Trophoblast cell (in vitro differentiated cells and primary cell): ENCODE results near the gene SYT1.
A peak's percentile ranks its signal among the peaks of the same experiment; 100 is the strongest.

ENCODE experiments used
- DNase-seq, 2 donors: peaks; one replicate each; pipeline ENCODE4 v3.0.0-alpha.2; 2016
- H2AFZ ChIP-seq: 2 replicates; pipeline ENCODE4 v1.6.1; 2013; ENCODE audit warnings: low read length, moderate library complexity, mild to moderate bottlenecking; ENCODE audit not compliant: insufficient read depth, poor library complexity
- H2AK5ac ChIP-seq: 2 replicates; pipeline ENCODE4 v1.6.1; 2013; ENCODE audit warnings: mild to moderate bottlenecking, low read length
- H2BK120ac ChIP-seq: 2 replicates; pipeline ENCODE4 v1.6.1; 2013; ENCODE audit warnings: low read length, mild to moderate bottlenecking, moderate library complexity; ENCODE audit not compliant: insufficient read depth, poor library complexity
- H2BK12ac ChIP-seq: 2 replicates; pipeline ENCODE4 v1.6.1; 2013; ENCODE audit warnings: mild to moderate bottlenecking, low read length, moderate library complexity
- H2BK5ac ChIP-seq: 2 replicates; pipeline ENCODE4 v1.6.1; 2013; ENCODE audit warnings: low read length, low read depth, moderate library complexity, mild to moderate bottlenecking; ENCODE audit not compliant: poor library complexity
- H3K14ac ChIP-seq: 2 replicates; pipeline ENCODE4 v1.6.1; 2013; ENCODE audit warnings: mild to moderate bottlenecking, low read length
- H3K18ac ChIP-seq: 2 replicates; pipeline ENCODE4 v1.6.1; 2013; ENCODE audit warnings: mild to moderate bottlenecking, low read length
- H3K23ac ChIP-seq: 2 replicates; pipeline ENCODE4 v1.6.1; 2013; ENCODE audit warnings: low read length
- H3K27ac ChIP-seq: 2 replicates; pipeline ENCODE4 v1.5.1; 2013; ENCODE audit warnings: low read depth, mild to moderate bottlenecking, inconsistent platforms, low read length, moderate library complexity
- H3K27me3 ChIP-seq: 2 replicates; pipeline ENCODE4 v1.6.1; 2013; ENCODE audit warnings: inconsistent platforms, mild to moderate bottlenecking, low read length, moderate library complexity; ENCODE audit not compliant: insufficient read depth
- H3K36me3 ChIP-seq, 2 experiments: 1 replicate in 1 of 2; 2 replicates in 1 of 2; pipeline ENCODE4 v1.6.1; 2013; ENCODE audit warnings: low read length in 2 of 2, mild to moderate bottlenecking in 2 of 2, moderate library complexity in 1 of 2; ENCODE audit not compliant: insufficient read depth in 2 of 2, control insufficient read depth in 1 of 2
- H3K4ac ChIP-seq: 2 replicates; pipeline ENCODE4 v1.6.1; 2013; ENCODE audit warnings: low read depth, mild to moderate bottlenecking, low read length, moderate library complexity
- H3K4me1 ChIP-seq, 2 experiments: 1 replicate in 1 of 2; 2 replicates in 1 of 2; pipeline ENCODE4 v1.6.1; 2013; ENCODE audit warnings: low read length in 2 of 2, mild to moderate bottlenecking in 2 of 2, moderate library complexity in 1 of 2; ENCODE audit not compliant: insufficient read depth in 2 of 2, control insufficient read depth in 1 of 2
- H3K4me2 ChIP-seq: 2 replicates; pipeline ENCODE4 v1.6.1; 2013; ENCODE audit warnings: inconsistent platforms, mild to moderate bottlenecking, low read length, moderate library complexity
- H3K4me3 ChIP-seq: 2 replicates; pipeline ENCODE4 v1.5.1; 2013; ENCODE audit warnings: mild to moderate bottlenecking, low read depth, low read length, inconsistent platforms
- H3K79me1 ChIP-seq: one replicate; pipeline ENCODE4 v1.6.1; 2013; ENCODE audit warnings: low read length
- H3K79me2 ChIP-seq: 2 replicates; pipeline ENCODE4 v1.6.1; 2013; ENCODE audit warnings: low read length, mild to moderate bottlenecking; ENCODE audit not compliant: control insufficient read depth, insufficient read depth, poor library complexity
- H3K9ac ChIP-seq: 2 replicates; pipeline ENCODE4 v1.6.1; 2013; ENCODE audit warnings: mild to moderate bottlenecking, low read length
- H3K9me3 ChIP-seq: 2 replicates; pipeline ENCODE4 v1.6.1; 2013; ENCODE audit warnings: low read depth, mild to moderate bottlenecking, control low read depth, inconsistent platforms, low read length; ENCODE audit not compliant: insufficient read depth
- H4K12ac ChIP-seq: 2 replicates; pipeline ENCODE4 v1.6.1; 2013; ENCODE audit warnings: low read depth, mild to moderate bottlenecking, low read length, moderate library complexity
- H4K8ac ChIP-seq: 2 replicates; pipeline ENCODE4 v1.6.1; 2013; ENCODE audit warnings: low read depth, mild to moderate bottlenecking, low read length, moderate library complexity
- H4K91ac ChIP-seq: one replicate; pipeline ENCODE4 v1.6.1; 2013; ENCODE audit warnings: low read depth, mild to moderate bottlenecking, low read length, moderate library complexity
- WGBS: extraction: QIAGEN DNeasy Blood & Tissue Kit; methylation state at CpG from one replicate; pipeline ENCODE4 v1.1.7; 2013; ENCODE audit warnings: missing lambda C conversion rate; ENCODE audit not compliant: insufficient read length, insufficient coverage; ENCODE audit errors: extremely low coverage; 5-methylcytosine and 5-hydroxymethylcytosine counted together

Gene SYT1

DNA sequence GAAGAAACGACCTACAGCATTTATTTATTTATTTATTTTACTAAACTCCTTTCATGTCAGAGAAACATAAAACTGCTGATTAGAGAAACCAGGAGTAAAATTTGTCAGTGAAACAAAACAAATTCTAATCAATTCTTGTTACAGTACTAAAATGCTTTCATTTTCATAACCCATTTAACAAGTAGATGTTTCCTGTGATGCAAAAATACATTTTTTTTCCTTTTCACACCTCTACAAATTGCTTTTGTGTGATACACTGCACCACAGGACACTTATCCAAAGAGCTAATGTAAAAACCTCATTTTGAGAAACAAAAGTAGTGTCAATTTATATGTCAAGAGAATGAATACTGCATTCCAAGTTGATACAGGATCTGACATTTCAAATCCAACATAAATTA lies 155.1 kb downstream of the SYT1 start:
- H3K9me3 ChIP-seq = no peaks in the 10 kb centered on the region
- no peak overlapping the region for H4K12ac ChIP-seq
- no peak overlapping the region for H3K4ac ChIP-seq
- no peak for DNase-seq
- H3K4me3 ChIP-seq = no peak overlapping the region
- no CpG with 5 or more reads among the region's 1 CpG for WGBS
- no peak overlapping the region for H2BK120ac ChIP-seq
- no peak overlapping the region for H2AK5ac ChIP-seq
- no peaks in the 10 kb centered on the region for H3K27me3 ChIP-seq
- H4K8ac ChIP-seq = no peak overlapping the region
- H2BK5ac ChIP-seq = no peak overlapping the region
- H3K14ac ChIP-seq = no peak overlapping the region
- H3K18ac ChIP-seq = no peak overlapping the region
- H4K91ac ChIP-seq = no peak overlapping the region
- no peak overlapping the region for H3K4me2 ChIP-seq
- no peaks in the 10 kb centered on the region for H3K79me1 ChIP-seq
- H3K4me1 ChIP-seq = no peaks in the 10 kb centered on the region
- H3K23ac ChIP-seq = no peak overlapping the region
- no peaks in the 10 kb centered on the region for H3K79me2 ChIP-seq
- H3K36me3 ChIP-seq = no peaks in the 10 kb centered on the region
- H2BK12ac ChIP-seq = no peak overlapping the region
- no peak overlapping the region for H3K9ac ChIP-seq
- H3K27ac ChIP-seq = no peak overlapping the region
- H2AFZ ChIP-seq = no peak overlapping the region

- Histone ChIP-seq H3K14ac (no peak overlapping the region), H2BK12ac (no peak overlapping the region), H3K79me1 (no peaks in the 10 kb centered on the region), H3K27ac (no peak overlapping the region), H3K4me3 (no peak overlapping the region), H3K9me3 (no peaks in the 10 kb centered on the region), H4K91ac (no peak overlapping the region), H2BK5ac (no peak overlapping the region), H2AFZ (no peak overlapping the region), H3K4me1 (no peaks in the 10 kb centered on the region), H3K18ac (no peak overlapping the region), H3K9ac (no peak overlapping the region), H3K36me3 (no peaks in the 10 kb centered on the region), H3K4ac (no peak overlapping the region), H4K8ac (no peak overlapping the region), H4K12ac (no peak overlapping the region), H3K23ac (no peak overlapping the region), H3K4me2 (no peak overlapping the region), H2AK5ac (no peak overlapping the region), H3K27me3 (no peaks in the 10 kb centered on the region), H3K79me2 (no peaks in the 10 kb centered on the region), H2BK120ac (no peak overlapping the region)
- peak in 1 of 2 donors; percentile 14 for DNase-seq
- no CpG with 5 or more reads among the region's 1 CpG for WGBS
Measured at GRCh38 chr12:79020106-79020505, 155.5 kb downstream of the SYT1 start.

DNA sequence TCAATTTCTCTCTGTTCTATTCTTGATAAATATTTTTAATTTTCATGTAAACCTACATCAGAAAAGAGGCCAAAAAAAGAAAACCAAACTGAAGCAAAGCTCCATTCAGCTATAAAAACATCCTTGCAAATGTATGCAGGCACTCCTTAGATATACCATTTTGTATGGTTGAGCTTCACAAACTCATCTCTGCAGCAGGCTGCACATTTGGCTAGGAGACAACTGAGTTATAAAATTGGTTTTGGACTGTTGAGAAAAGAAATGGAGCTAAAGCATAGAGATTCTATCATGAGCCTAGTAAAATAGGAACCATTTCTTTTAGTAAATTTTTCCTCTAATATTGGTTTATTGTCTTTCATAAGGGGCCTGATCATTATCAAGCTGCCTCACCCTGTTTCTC lies 156.4 kb downstream of the SYT1 start:
- Histone ChIP-seq H4K12ac (no peak overlapping the region), H2BK120ac (no peak overlapping the region), H3K14ac (no peak overlapping the region), H2BK5ac (no peak overlapping the region), H3K79me1 (no peaks in the 10 kb centered on the region), H3K4me3 (no peak overlapping the region), H3K4me1 (no peaks in the 10 kb centered on the region), H3K79me2 (no peaks in the 10 kb centered on the region), H2AFZ (no peak overlapping the region), H3K23ac (no peak overlapping the region), H4K8ac (no peak overlapping the region), H3K27ac (no peak overlapping the region), H3K36me3 (no peaks in the 10 kb centered on the region), H3K9ac (no peak overlapping the region), H4K91ac (no peak overlapping the region), H3K27me3 (no peaks in the 10 kb centered on the region), H2BK12ac (no peak overlapping the region), H3K9me3 (no peaks in the 10 kb centered on the region), H3K4ac (no peak overlapping the region), H3K4me2 (no peak overlapping the region), H2AK5ac (no peak overlapping the region), H3K18ac (no peak overlapping the region)
- no peak for DNase-seq

DNA sequence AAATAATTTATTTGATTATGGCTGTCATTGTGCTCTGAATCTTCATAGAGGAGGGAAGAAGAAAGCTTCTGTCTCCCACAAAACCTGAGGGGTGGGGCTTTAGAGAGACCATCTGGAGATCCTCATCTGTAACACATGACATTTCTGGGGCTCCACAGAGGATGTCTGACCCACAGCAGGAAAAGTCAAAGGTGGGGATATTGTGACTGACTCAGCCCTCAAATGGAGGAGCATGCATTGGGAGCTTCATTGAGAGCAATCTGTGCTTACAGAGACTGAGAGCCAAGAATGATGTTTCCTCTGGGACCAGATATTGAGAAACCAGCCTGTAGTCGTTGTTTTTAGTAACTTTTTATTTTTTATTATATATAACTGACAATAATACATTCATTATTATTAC lies 158.7 kb downstream of the SYT1 start:
- H4K91ac ChIP-seq = no peak overlapping the region
- no peaks in the 10 kb centered on the region for H3K9me3 ChIP-seq
- no peak overlapping the region for H2BK5ac ChIP-seq
- no peak overlapping the region for H3K27ac ChIP-seq
- no peak overlapping the region for H3K14ac ChIP-seq
- peak overlapping the region; percentile 42 for H3K23ac ChIP-seq
- H2AK5ac ChIP-seq = no peak overlapping the region
- no peak overlapping the region for H4K12ac ChIP-seq
- no peaks in the 10 kb centered on the region for H3K4me1 ChIP-seq
- WGBS = no CpG with 5 or more reads among the region's 1 CpG
- H4K8ac ChIP-seq = no peak overlapping the region
- H3K4me2 ChIP-seq = no peak overlapping the region
- H2AFZ ChIP-seq = no peak overlapping the region
- no peaks in the 10 kb centered on the region for H3K27me3 ChIP-seq
- no peaks in the 10 kb centered on the region for H3K79me1 ChIP-seq
- no peak for DNase-seq
- no peak overlapping the region for H3K9ac ChIP-seq
- no peak overlapping the region for H2BK12ac ChIP-seq
- no peak overlapping the region for H2BK120ac ChIP-seq
- H3K36me3 ChIP-seq = no peaks in the 10 kb centered on the region
- no peak overlapping the region for H3K4ac ChIP-seq
- no peak overlapping the region for H3K18ac ChIP-seq
- no peaks in the 10 kb centered on the region for H3K79me2 ChIP-seq
- H3K4me3 ChIP-seq = no peak overlapping the region
